HG02970 (cell line): ENCODE results near the gene SURF2.

Source experiments
- ATAC-seq: cut with Tn5 transposase; IDR thresholded peaks from one replicate; pipeline ENCODE4 v1.9.1; 2021; ENCODE audit warnings: mild to moderate bottlenecking, moderate library complexity, moderate number of reproducible peaks; ENCODE audit not compliant: unreplicated experiment, low FRiP score

Gene SURF2

DNA sequence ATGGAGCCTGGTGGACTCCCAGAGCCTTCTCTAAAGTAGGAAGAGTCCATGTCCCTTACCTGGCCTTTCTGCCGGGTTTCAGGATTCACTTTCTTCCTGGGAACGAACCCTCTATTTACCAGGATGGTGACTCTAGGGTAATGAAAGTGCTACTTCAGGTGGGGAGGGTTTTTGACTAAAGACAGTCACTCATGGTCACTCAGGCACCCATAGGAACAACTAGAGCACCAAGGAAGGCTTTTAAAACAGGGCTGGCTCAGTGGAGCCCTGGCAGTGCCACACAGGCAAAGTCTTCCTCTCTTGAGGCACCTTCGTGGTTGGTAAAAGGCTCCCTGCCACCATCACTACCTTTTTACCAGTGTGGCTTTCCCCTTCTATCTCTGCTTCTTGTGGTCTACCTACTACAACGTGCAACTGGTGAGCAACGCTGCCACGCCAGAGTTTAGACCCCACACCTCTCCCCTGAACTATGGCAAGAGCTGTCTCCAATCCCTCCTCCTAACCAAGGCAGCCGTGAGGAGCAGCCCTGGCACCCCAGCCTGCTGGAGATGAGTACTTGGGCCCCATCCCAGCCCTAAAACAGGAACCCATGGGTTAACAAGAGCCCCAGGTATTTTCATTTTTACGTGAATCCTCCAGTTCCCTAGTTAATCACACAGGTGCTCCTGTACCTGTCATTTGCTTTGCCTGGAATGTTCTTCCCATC lies 3.6 kb upstream of the SURF2 start:
- no peak for ATAC-seq

DNA sequence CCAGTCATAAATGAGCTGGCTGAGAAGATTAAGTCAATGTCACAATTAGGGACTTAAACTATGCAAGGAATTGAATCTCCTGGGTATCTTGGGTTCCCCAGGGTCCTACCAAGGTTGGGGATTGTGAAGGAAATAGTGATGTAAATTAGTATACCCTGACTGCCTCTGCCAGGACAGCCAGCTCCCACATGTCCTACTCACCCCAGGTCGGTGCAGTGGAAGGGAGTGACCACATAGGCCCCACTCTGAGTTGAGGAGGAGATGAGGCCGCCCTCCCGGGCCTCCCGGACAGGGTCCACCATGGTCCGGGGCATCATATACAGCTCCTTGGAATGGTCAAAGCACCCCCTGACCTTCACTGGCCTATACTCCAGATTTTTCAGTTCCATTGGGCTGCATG lies 2.8 kb upstream of the SURF2 start:
- no peak for ATAC-seq

DNA sequence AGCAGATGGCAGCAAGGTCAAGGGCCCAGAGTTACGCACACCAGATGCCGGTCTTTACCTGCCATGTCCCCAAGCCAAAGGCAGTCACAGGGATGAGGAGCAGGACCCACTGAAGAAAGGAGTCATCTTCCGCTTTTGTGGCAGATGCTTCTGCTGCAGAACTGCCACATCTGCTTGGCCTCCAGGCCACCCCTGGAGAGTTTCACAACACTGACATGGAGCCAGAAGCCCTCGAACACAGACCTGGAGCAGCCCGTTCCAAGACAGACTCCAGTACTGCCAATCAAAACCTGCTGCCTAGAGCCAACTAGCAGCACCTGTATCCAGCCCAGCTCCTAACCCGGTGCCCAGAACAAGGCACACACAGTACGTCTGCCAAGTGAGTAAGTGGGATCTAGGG lies 1.6 kb upstream of the SURF2 start:
- no peak for ATAC-seq

DNA sequence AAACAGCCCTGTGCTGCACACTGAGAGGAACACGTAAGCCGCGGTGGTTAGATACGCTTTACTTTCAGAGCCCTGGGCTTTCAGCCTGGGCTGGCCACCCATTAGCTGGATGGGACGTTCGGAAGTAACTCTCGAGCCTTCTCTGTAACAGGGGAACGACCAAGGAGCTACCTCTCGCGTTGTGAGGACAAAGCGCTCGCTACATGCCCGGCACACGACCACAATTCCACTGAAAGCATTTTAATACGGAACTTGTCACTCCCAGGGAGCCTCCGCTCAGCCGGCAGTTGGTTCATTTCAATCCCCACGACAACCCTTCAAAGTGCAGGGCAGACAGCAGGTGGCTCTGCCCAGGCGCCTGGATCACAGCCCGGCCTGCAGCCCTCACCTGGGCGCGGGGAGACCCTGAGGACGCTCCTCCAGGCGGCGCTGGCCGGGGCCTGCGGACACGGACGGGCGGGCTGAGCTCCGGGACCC lies 431 bp upstream of the SURF2 start:
- no peak for ATAC-seq

DNA sequence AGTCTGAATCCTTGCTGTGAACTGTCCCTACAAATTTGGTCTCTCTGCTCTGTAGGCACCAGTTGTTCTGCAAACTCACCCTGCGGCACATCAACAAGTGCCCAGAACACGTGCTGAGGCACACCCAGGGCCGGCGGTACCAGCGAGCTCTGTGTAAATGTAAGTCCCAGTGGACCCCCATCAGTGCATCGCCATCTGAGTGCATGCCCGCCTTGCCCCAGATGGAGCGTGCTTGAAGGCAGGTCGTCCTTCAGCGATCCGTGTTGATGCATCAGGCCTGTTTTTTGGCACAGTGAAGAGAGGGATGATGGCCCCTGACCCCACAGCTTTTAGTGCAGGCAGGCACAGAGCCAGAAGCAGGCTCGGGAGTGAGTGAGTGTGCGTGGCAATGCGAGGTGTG lies 1.3 kb downstream of the SURF2 start:
- ATAC-seq: no peak

DNA sequence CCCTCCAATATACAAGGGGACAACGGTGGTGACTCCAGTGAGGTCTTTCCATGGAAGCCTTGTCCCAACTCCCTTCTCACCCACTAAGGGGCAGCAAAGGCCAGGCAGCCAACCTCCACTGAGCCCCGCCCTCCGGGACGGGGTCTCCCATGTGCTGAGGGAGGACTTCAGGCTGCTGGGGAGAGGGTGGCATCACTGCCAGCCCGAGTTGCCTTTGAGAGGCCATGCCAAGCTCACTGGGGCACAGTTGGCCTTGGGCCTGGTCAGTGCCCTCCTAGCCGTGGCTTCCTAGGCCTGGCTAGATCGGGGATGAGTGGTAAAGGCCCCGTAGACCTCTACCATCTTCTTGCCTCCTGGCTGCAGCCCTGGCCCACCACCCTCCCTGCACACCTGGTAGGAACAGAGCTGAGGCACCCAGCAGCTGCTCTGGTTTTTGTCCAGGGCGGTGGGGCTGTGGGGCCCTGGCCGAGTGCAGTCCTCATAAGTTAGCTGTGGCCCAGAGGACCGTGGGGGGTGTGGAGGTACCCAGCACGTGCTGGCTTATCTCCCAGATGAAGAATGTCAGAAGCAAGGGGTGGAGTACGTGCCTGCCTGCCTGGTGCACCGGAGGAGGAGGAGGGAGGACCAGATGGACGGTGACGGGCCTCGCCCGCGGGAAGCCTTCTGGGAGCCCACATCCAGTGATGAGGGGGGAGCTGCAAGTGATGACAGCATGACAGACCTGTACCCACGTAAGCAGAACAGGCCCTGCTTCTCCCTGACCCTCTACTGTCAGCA lies 3.2 kb downstream of the SURF2 start:
- ATAC-seq: no peak

DNA sequence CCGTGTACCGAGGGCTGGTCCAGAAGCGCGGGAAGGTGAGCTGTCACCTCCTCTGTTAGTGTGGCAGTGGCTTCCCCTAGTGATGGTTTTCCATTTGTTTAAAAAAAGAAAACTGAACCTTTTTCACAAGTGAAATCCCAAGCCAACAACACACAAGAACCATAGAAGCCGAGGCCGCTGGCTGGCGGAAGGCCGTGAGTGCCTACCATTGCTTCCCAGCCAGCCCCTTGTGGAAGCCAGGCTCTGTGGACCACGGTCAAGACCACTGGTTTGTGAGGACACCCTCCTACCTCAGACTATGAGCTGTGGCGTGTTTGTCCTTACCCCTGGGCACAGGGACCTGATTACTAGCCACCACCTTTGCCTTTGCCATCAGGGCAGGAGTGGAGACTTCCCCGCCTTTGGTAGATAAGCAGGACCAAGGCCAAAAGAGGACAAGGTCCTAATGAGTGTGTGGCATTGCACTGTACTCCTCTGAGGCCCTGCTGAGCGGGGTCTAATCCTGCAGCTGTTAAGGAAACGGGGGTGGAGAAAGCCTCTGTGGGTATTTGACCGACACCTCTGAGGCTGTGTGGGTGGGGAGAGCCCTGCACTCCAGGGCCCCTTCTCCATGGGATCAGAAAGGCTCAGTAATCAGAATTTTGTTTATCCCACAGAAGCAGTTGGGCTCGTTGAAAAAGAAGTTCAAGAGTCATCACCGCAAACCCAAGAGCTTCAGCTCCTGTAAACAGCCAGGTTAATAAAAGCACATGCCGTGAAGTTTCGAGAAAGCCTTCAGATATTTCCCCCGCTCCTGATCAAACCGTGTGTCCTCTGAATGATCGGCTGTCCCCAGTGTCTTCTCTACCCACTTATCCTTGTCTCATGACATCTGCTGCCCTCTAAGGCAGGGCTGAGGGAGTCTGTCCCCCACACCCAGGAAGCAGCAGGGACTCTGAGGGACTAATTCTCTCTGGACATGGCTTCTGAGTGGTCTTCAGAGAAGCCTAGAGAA lies 4.3 kb downstream of the SURF2 start:
- ATAC-seq: no peak

DNA sequence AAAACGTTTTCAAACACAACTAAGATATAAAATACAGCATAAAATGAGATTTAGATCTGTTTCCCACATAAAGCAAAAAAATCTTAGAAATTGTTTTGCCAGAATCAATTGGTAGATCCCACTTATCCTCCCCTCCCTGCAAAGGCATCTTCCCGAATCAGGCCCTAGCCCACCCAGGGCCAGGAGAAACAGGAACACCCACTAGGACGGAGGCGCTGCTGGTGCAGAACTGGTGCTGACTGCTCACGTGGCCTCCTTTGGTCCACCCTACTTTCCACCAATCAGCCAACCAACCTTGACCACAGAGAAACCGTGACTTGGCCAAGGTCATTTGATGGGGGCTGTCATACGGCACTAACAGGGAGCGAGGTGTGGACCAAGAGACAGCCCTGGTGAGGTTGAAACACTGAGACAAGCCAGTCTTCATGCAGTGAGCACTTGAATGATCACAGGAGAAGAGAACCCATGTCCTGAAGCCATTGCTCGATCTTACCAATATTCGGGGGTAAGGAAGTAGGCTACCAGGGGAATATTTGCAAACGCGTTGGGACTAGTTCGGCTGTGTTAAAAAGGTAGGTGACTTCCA lies 5.2 kb downstream of the SURF2 start:
- ATAC-seq: no peak

DNA sequence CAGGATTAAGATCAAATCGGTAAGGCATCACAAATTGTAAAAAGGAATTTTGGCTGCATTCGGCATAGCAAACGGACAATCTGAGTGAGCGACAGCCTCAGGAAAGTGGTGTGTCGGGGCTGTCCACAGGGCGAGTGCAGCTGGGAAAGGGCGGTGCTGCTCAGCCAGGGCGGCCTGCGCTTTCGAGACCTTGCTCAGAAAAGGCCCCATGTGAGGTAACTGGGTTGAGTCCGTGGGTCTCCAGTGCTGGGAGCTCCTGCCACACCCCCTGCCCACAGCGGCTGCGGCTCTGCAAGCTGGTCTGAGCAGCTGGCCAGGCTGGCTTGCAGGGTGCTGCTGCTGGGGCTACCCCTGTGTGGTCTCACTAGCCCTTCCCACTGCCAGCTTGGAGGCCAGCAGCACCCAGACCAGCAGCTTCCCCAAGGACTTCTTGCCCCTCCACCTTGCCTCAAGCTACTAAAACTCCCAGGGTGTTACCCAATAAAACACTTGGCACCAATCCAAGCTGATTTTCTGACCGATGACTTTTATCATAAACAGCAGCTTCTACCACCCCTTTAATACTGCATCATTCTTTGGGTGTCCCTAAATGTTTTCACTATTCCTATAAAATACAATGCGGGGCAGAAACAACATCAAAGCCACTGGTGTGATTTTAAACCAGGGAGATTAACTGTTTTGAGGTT lies 6.2 kb downstream of the SURF2 start:
- ATAC-seq: no peak

DNA sequence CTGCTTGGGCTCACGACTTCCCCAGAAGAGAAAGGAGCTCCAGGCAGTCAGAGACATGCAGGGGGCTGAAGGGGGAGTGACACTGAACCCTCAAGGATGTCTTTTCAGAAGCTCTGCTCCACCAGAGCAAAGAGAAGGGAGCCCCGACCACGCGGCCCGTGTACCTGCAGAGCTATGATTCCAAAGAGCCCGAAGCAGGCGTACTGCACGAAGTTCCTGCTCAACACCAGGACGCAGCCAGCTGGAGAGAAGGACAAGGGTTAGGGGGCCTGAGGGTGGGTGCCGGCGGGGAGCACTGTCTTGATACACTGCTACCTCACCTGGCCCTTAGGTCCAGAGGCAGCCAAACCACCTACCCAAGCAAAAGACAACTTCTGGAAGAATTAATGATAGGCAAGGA lies 10.1 kb downstream of the SURF2 start:
- no peak for ATAC-seq

DNA sequence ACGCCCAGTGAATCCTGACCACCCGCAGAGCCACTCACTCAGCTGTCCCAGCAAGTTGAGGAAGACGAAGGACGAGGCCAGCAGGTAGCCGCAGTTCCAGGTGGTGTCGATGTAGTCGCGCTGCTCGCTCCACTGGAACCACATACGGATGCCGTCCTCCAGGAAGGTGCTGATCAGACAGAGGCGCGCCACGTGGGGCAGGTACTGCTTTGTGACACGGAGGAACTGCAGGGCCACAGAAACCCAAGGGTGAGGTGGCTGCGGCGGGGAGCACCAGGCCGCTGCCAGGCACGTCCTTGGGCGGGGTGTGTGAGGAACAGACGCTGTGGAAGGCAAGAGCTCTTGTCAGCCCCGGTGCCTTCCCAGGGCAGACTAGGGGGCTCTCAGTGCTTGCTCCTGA lies 10.9 kb downstream of the SURF2 start:
- ATAC-seq: no peak

DNA sequence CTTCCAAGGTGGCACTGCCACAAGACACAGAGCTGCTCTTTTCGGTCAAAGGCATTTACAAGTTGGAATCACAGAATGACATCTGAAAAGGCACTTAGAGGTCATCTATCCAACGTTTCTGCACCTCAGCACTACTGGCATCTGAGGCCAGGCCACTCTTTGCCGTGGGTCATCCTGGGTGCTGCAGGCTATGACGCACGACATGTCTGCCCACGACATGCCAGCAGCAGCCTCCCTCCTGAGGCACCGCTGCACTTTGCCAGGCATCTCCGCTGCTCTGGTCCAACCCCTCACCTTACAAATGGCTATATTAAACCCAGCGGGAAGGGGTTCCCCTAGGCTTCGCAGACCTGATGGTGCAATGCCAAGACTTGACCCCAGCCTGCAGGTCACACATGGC lies 11.4 kb downstream of the SURF2 start:
- no peak for ATAC-seq

DNA sequence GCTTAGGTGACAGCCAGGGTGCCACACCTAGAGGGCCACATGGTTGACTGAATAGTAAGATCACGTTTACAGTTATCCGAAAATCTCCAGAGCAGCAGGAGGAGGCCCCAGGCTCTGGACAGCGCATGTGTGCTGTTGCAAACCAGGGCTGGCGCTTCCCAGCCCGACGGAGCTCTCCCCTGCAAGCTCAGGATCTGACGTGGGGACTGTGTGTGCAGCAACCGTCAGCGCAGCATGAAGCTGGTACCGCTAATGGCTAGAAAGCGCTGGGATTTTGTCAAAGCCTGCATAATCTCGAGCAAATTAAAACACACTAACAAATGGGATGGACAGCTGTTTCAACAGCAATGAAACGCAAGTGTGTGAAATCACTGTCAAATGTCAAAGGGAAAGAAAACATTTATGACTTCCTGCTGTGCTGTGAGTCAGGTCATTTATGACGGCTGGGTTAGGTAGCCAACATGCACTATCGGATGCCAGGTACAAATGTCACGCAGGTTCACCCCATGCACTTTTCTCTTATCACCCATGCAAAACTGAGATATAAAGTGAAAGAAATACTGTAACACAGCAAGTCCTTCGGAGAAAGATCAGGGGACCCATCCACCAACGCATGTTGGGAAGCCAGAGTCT lies 12.0 kb downstream of the SURF2 start:
- no peak for ATAC-seq

DNA sequence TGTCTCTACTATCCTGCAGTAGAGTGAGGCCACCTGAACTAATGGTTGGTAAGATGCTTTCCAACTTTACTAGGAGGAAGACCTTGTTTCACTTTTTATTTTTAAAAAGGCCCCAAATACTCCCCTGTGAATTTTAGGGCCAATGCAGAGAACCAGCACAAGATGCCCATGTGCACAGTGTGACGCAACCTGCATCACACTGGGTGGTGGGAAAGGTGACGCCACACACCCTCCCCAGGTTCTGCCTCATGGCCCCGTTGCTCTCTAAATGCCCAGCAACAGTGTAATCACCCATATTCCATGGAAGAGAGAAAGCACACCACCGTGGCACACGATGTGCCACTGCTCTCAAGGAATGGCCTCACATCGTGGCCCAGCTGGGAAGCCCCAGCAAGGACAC lies 13.1 kb downstream of the SURF2 start:
- no peak for ATAC-seq

DNA sequence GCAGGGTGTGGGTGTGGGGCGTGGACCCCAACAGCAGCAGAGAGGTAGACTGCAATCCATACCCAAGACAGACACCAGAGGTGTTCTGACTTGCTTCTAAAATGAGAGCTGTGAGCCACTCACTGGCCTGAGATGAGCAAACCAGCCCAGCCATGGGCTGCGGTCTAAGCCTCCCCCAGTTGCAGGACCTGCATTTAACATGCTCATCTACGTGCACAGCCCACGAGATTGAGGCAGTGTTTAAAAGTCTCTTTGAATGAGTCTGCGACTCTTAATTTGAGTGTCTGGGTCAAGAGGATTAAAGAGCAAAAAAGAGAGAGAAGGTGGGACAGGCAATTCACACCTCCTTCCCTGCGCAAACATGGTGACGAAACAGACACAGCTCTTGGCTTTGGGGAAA lies 13.6 kb downstream of the SURF2 start:
- no peak for ATAC-seq

DNA sequence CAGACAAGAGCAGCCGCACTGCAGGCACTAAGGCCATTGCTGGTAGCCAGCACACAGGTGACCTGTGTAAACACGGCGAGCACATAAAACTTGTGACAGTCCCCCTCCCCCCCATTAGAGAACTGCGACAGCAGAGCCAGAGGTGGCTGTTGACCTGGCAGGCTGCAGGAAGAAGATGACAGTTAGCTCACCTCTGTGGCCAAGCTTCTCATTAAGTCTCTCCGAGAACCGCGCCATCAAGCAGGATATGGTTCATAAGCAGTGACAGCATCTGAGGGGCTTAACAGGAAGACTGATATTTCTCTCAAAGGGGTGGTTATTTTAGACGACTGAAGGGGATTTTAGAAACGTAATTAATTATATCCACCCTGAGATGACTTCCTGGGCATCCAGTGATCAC lies 14.3 kb downstream of the SURF2 start:
- no peak for ATAC-seq

DNA sequence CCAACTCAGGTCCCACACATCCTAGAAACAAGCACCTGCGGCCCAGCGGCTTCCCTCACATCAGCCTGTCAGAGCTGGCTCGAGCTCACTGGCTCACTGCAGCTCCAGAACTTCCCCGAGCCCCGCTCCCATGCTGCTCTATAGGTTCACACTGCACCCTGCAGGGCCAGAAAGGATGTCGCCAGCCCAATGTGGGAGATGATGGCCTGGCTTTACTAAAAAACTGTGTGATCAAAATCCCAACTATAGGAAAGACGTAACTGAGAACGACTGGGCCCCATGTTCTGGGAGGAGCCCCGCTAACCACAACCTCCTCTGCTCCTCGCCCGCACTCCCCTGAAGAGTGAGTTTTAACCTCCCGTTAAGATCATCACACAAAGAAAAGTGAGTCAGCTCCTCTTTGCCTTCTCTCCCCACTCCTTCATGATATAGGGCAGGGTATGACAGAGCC lies 14.9 kb downstream of the SURF2 start:
- no peak for ATAC-seq

DNA sequence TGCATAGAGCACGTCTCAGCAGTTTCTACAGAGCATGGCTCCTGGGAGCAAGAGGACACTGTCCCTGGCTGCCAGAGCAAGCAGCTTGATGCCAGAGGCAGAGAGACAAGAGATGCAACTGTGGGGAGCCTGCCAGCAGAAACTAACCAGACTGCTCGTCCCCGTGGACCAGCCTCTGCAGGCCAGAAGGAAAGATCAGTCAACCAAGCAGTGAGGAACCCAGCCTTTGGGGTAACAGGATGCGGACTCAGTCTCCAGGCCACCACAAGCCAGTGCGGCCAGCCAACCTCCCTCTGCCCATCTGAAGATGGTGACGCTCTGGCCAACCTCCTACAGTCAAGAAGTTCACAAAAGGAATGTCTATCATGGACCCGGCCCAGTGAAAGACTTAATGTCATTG lies 15.8 kb downstream of the SURF2 start:
- no peak for ATAC-seq

DNA sequence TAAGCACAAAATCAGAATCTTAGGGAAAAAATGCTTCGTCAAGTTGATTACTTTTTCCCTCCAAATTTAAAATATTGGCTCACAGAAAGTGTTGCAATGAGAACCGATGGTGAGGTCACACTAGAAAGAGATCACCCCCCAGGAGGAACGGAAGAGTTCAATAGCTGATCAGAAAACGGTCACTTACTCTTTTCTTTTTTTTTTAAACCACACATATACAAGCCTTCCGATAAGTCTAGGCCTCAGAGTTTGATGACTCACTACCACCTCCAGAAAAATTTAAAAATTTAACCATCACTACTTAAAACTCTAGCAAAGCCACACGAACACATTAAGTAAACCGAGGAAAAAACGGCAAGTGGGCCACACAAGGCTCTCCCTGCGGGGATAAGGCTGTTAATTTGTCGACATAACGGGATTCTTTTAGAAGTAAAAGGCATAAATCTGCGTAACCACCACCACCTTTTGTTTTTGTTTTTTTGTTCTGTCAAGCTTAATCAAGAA lies 18.3 kb downstream of the SURF2 start:
- ATAC-seq: no peak
